Measurements from ENCODE around the gene NFYB. TPM values are rescaled to one million over a fixed set of nuclear protein-coding genes. Genes with fewer than 3 reads are reported as not detected.
"Not testable (repeated sequence)": the region's sequence is repeated elsewhere in the genome, so short reads cannot be mapped to it uniquely, and the experiment has no call there.

Gene NFYB
- total RNA-seq, 1 donor from 2014 or later = 33.2 TPM

- DNase-seq (ENCODE audit: low read depth) = peak; percentile 31
Observed at GRCh38 chr12:104115587-104115975, 22.4 kb downstream of the NFYB start.

- DNase-seq (ENCODE audit: low read depth) = not testable (repeated sequence)
Observed at GRCh38 chr12:104114834-104115586, 23.0 kb downstream of the NFYB start.

- no peak for DNase-seq (ENCODE audit: low read depth)
Observed at GRCh38 chr12:104109446-104110271, 28.4 kb downstream of the NFYB start.

- DNase-seq (ENCODE audit: low read depth) = peak; percentile 87
Observed at GRCh38 chr12:104108755-104109445, 29.1 kb downstream of the NFYB start.

GRCh38 chr12:104106965-104107364 is 31.0 kb downstream of the NFYB start:
- no peak for DNase-seq (ENCODE audit: low read depth)

- no peak for DNase-seq (ENCODE audit: low read depth)
Observed at GRCh38 chr12:104105461-104105860, 32.5 kb downstream of the NFYB start.

- no peak for DNase-seq (ENCODE audit: low read depth)
Observed at GRCh38 chr12:104097954-104098353, 40.1 kb downstream of the NFYB start.

- no peak for DNase-seq (ENCODE audit: low read depth)
Observed at GRCh38 chr12:104095289-104095688, 42.7 kb downstream of the NFYB start.

- no peak for DNase-seq (ENCODE audit: low read depth)
Observed at GRCh38 chr12:104094284-104094683, 43.7 kb downstream of the NFYB start.

GRCh38 chr12:104091136-104091535 is 46.9 kb downstream of the NFYB start:
- no peak for DNase-seq (ENCODE audit: low read depth)

GRCh38 chr12:104090685-104091084 is 47.3 kb downstream of the NFYB start:
- DNase-seq (ENCODE audit: low read depth) = no peak

GRCh38 chr12:104083769-104084475 is 54.1 kb downstream of the NFYB start:
- DNase-seq (ENCODE audit: low read depth) = no peak

GRCh38 chr12:104080764-104081163 is 57.2 kb downstream of the NFYB start:
- DNase-seq (ENCODE audit: low read depth) = no peak

- peak; percentile 2 for DNase-seq (ENCODE audit: low read depth)
Observed at GRCh38 chr12:104079024-104079423, 59.0 kb downstream of the NFYB start.

- DNase-seq (ENCODE audit: low read depth) = no peak
Observed at GRCh38 chr12:104073699-104074098, 64.3 kb downstream of the NFYB start.

- DNase-seq (ENCODE audit: low read depth) = no peak
Observed at GRCh38 chr12:104072099-104072498, 65.9 kb downstream of the NFYB start.

Other genes with a start within 250 kb of the NFYB start
- gene HSP90B1, start 207.8 kb downstream of the NFYB start, total RNA-seq = 414 and 940 TPM in 2 replicates
- gene TDG, start 172.3 kb downstream of the NFYB start, total RNA-seq = 26.2 and 28.1 TPM in 2 replicates
- gene GLT8D2, start 88.0 kb downstream of the NFYB start, total RNA-seq = 17.6 and 17.9 TPM in 2 replicates
- gene HCFC2, start 73.7 kb downstream of the NFYB start, total RNA-seq = 25.3 and 29.0 TPM in 2 replicates
- gene TXNRD1, start 77.6 kb upstream of the NFYB start, total RNA-seq = 127 and 185 TPM in 2 replicates
- 0.88 and 1.7 TPM in 2 replicates for gene EID3, start 165.5 kb upstream of the NFYB start, total RNA-seq

Measured in myocyte (in vitro differentiated cells).